ENCODE results near the gene GPSM3.
A peak's percentile ranks its signal among the peaks of the same experiment; 100 is the strongest.
"Not testable (repeated sequence)": the region's sequence is repeated elsewhere in the genome, so short reads cannot be mapped to it uniquely, and the experiment has no call there.

Gene GPSM3, protein sequence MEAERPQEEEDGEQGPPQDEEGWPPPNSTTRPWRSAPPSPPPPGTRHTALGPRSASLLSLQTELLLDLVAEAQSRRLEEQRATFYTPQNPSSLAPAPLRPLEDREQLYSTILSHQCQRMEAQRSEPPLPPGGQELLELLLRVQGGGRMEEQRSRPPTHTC

DNA sequence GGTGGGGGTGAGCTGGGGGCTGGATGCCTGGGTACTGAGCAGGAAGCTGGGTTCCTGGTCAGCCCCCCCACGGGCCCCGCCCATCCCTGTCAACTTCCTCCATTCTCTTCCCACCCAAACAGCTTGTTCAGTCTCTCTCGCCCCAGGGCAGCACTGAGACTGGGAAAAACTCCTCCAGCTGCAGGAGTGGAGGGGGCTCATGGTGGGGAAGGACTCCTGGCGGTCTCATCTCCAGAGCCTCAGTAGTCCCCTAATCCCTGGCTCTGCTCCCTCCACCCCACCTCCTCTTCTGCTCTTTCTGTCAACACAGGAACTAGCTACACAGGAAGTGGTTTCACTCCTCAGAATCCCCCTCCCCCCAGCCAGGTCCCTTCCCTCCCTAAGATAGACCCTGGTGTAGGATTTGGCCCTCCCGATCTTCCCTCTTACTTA lies at the start of gene GPSM3:
Gene GPSM3 (minus strand): TSS at position 36 of the 432 bp plus-strand sequence. CDS start 130 bp downstream, outside the sequence.
- DNase-seq (ENCODE audit: low spot score): peak; percentile 54

DNA sequence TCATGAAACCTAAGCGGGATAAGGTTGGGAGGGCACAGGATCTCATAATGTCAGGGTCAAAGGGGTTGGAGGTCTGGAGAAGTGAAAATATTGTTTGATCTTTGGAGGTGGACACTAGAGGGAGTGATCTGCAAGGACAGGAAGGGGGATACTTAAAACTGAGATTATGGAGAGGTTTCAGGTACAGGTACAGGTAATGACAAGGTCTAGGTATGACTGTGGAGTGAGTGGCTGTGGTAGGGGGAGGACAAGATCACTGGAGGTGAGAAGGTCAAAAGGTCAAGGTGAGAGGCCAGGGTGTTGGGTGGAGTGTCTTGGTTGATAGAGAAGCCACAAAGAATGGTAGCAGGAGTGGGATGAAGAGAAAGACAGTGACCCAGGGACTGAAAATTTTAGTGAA lies 48.2 kb upstream of the GPSM3 start:
- DNase-seq (ENCODE audit: low spot score): no peak

GRCh38 chr6:32239462-32239861 lies 47.0 kb upstream of the GPSM3 start:
- DNase-seq (ENCODE audit: low spot score): no peak

DNA sequence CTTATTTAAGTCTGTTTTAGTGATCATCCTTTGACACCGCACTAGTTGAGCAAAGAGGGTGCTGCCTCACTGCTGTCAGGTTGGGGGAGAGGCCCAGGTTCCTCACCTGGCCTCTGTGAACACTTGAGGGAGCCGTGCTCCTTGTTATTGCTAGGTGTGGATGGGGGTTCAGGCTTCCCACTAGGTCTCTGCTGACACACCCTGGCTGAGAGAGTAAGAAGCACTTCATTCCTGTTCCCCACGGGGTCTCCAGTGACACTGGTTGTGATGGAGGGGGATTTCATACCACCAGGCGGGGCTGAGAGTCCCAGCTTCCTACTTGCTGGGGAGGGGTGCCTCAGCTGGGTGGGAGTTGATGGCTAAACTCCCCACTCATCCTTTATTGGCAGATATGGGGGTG lies 42.5 kb upstream of the GPSM3 start:
- DNase-seq (ENCODE audit: low spot score): no peak

DNA sequence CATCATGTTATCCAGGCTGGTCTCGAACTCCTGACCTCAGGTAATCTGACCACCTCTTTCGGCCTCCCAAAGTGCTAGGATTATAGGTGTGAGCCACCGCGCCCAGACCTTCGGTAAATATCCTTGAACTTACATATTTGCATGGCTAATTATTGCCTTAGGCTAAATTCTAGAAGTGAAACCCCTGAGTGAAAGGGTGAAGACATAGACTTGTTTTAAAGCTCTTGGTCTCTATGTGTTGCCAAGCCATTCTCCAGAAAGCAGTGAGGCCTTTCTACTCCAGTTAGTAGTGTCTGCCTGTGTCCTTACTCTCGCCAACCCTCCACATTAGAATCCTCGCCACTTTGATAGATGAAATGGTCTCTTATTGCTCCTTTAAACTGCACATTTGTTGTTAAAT lies 34.0 kb upstream of the GPSM3 start:
- DNase-seq (ENCODE audit: low spot score): no peak

DNA sequence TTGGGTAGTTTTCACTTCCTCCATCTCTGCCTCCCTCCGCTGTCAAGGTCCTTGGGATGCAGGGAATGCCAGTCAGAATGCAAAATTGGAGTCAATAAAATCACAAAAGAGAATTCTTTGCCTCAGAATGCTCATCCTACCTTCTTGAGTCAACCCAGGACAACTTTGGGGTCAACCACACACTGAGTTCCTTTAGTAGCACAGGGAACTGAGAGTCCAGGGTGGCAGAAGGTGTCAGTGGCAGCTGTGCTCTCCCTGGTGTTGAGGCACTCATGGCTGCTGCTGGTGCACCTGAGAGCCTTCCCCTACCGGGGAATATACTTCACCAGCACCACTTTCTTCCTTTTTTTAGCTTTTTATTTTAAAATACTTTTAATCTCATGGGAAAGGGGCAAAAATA lies 32.3 kb upstream of the GPSM3 start:
- DNase-seq (ENCODE audit: low spot score): no peak

DNA sequence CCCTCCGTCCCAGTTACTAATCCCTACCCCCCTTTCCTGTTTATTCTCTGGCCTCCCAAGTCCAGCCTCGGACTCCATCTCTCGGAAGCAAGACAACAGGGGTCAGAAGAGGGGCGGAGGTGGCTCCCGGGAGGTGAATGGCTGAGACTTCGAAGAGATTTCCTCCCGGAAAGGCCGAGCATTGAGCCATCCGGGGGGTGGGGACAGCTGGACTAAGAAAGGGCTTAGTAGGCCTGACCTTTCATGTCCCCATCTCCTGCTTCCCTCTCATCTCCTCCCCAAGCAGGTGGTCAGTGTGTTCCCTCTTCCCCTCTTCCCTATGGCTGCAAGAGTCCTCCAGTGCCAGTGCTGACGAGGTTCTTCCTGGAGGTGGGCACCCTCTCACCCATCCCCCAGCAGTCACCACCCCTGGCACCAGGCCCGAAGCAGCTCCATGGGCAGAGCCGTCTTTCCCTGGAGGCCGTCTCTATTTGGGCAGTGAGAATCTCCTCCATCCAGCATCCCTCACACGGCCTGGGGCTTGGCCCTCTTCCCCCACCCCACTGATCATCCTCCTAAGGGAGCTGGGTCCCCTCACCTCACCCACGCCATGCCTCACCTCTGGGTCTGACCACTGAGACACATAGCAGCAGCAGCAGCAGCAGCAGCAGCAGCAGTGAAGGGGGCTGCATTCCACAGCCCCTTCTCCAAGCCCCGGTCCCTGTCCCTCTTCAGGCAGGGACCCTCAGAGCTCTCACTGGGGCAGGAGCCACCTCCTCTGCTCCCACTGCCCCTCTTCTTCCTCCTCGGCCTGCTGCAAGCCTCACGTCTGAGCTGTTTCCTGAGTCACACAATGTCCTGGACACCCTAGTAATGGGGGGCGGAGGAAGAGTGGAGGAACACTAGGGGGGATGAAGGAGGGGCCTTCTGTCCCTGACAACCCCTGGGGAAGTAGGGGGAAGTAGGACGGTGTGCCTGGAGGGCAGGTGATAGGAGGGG lies 31.1 kb upstream of the GPSM3 start, which contains the start of gene NOTCH4:
Gene NOTCH4 (minus strand): TSS at position 810 of the 978 bp plus-strand sequence. CDS start 139 bp downstream, at position 671.
- no peak for DNase-seq (ENCODE audit: low spot score)

- no peak for DNase-seq (ENCODE audit: low spot score)
Measured at GRCh38 chr6:32222333-32223230, 30.1 kb upstream of the GPSM3 start.

DNA sequence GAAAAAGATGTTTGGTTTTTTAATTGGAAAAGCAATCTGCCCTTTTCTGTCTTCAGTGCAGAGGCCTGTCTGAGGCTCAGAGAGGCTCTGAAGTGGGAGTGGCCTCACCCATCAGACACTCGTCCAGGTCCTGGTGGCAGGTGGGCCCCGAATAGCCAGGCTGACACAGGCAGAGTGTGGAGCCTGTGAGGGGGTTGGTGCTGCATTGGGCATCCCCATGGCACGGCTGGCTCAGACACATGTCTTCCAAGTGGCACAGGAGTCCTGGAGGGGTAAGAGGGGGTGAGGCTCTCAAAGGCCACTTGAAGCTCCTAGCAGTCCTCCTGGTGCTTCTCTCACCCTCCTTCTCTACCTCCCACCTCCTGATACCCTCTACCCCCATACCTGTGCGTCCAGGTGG lies 27.6 kb upstream of the GPSM3 start:
- DNase-seq (ENCODE audit: low spot score): no peak

GRCh38 chr6:32218167-32218566 lies 25.7 kb upstream of the GPSM3 start:
- DNase-seq (ENCODE audit: low spot score): no peak

- no peak for DNase-seq (ENCODE audit: low spot score)
Measured at GRCh38 chr6:32216998-32217397, 24.6 kb upstream of the GPSM3 start.

GRCh38 chr6:32216285-32216684 lies 23.8 kb upstream of the GPSM3 start:
- no peak for DNase-seq (ENCODE audit: low spot score)

- no peak for DNase-seq (ENCODE audit: low spot score)
Measured at GRCh38 chr6:32215617-32216016, 23.2 kb upstream of the GPSM3 start.

DNA sequence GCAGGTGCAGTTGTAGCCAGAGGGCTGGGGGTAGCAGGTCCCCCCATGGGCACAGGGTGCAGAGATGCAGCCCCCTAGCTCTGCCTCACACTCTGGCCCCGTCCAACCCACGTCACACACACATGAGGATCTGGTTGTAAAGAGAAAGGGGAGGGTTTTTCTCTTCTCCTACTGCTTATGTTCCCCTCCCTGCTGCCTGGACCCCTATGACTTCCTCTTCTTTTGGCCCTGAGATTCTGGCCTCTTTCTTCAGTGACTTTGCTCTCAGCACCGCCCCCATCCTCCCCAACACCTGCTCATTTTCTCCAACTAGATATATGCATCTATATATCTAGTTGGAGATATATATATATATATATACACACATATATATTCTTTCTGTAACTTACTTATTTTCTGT lies 21.7 kb upstream of the GPSM3 start:
- no peak for DNase-seq (ENCODE audit: low spot score)

GRCh38 chr6:32213649-32214048 lies 21.2 kb upstream of the GPSM3 start:
- no peak for DNase-seq (ENCODE audit: low spot score)

DNA sequence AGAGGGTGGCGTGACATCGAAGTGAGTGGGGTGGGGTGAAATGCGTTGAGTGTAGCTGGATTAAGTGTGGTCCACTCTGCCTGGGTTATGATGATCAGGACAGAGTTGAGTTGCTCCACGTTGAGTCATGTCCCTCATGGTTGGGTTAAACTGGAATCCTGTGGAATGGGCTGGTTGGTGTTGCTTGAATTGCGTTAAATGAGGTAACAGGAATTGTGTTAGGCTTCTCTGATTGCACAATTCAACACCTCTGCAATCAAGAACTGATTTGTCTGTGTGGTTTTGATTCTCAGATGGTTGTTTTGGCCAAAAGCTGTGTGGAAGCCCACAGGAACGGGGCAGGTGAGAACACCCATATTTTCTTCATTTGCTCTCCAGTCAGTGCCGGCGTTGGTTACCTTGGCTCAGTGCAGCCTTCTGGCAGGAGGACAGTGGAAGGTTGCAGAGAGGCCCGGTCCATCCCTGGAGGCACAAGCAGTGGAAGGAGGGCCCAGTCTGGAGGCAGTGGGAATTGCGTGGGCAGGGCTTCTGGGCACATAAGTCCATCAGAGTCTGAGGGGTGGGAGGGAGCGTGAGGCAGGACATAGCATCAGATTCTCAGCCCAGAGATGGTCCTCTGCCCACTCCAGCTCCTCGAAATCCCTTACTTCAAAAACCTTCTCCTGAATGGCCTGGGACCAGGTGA lies 19.8 kb upstream of the GPSM3 start:
- DNase-seq (ENCODE audit: low spot score): no peak

DNA sequence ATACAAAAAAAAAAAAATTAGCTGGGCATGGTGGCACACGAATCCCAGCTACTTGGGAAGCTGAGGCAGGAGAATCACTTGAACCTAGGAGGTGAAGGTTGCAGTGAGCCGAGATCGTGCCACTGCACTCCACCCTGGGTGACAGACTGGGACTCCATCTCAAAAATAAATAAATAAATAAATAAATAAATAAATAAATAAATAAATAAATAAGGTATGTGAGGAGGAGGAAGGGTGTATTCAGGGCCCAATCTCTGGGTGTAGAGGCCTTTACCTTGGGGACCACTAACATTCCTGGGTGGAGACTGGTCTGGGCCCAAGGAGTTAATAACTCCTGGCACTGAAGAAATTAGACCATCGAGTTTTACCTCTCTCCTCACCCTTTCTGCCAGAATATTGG lies 19.0 kb upstream of the GPSM3 start:
- not testable (repeated sequence) for DNase-seq (ENCODE audit: low spot score)

- no peak for DNase-seq (ENCODE audit: low spot score)
Measured at GRCh38 chr6:32210191-32210601, 17.8 kb upstream of the GPSM3 start.

- no peak for DNase-seq (ENCODE audit: low spot score)
Measured at GRCh38 chr6:32208996-32209395, 16.6 kb upstream of the GPSM3 start.

GRCh38 chr6:32204268-32204715 lies 11.8 kb upstream of the GPSM3 start:
- DNase-seq (ENCODE audit: low spot score): no peak

Data from Ammon's horn (tissue), 1 donor.